ENCODE results near the gene DOK3. TPM values are rescaled to one million over a fixed set of nuclear protein-coding genes. Genes with fewer than 3 reads are reported as not detected.

Gene DOK3
- total and polyA plus RNA-seq, 10 of the 15 experiments (the other 5 are each of a cell fraction or from before 2014, with no cell fraction given), result 6.6 to 107 (median 52.1) TPM

DNA sequence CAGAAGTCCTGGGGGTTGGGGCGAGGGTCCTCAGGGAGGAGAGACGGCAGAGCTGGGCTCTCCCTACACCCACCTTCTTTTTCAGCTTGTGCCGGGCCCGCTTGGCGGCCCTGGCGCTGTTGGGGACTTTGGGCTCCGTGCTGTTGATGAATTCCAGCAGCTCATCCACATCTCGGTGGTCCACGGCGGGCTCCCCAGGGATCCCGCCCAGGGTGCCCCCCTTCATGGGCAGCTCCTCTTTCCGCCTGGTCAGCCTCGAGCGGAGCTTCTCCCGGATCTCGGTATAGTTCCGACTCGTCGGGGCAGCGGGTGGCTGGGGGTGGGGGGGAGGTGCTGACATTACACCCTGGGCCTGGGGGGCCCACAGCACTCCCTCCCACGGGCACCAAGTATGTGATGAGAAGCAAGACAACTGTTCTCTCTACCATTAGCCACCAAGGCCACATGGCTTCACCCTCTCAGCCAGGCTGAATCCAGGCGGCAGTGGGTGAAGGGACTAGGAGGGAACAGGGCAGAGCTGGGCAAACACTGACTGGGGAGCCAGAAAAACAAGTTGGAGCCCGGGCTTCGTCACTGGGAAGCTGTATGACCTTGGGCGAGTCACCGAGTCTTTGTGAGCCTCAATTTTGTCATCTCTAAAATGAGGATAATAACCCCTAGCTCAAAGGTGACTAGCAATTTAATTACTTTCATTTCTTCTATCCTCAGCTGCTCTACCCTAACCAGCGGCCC lies 21.7 kb upstream of the DOK3 start:
- ChIA-PET SMC1A (ENCODE audit: uncharacterized antibody, unreplicated experiment) (no interaction called here), RAD21 (ENCODE audit: unreplicated experiment) (no interaction called here), POLR2A (interaction anchor here (1.0 kb wide), 1 partner anchor 9 kb away, joined by 3 read pairs; no protein-coding TSS in a partner anchor), CTCF (interaction anchor here (1.2 to 1.3 kb wide), 2 partner anchors 10 to 24 kb away, joined by 3 to 4 read pairs; no protein-coding TSS in a partner anchor)
- no peak overlapping the region for H3K9ac ChIP-seq (ENCODE audit: control insufficient read depth, insufficient read depth, low read length)
- FAIRE-seq (no peak), DNase-seq (ENCODE audit: low read depth, low spot score) (no peak), ATAC-seq (no peak)
- no peak overlapping the region for H3K4me2 ChIP-seq (ENCODE audit: control insufficient read depth, insufficient read depth)
- intact Hi-C loops (cut with micrococcal nuclease; ENCODE audit: unreplicated experiment), result no loop called here
- no peaks in the 10 kb centered on the region for H3K9me3 ChIP-seq (replicated peaks; ENCODE audit: control insufficient read depth, insufficient read depth, low read length)
- H3K79me2 ChIP-seq (ENCODE audit: control insufficient read depth, insufficient read depth, low read length), result no peaks in the 10 kb centered on the region
- 94% methylated on average over 23 of the region's 27 CpGs for WGBS (ENCODE audit: insufficient coverage, insufficient replicate concordance, low lambda C conversion rate, missing lambda C conversion rate)
- H4K20me1 ChIP-seq (ENCODE audit: control insufficient read depth, insufficient read depth), result no peaks in the 10 kb centered on the region
- H2AFZ ChIP-seq (ENCODE audit: control insufficient read depth, low read depth, low read length), result no peak overlapping the region
- peaks cover 7 to 24% of the 10 kb centered on the region in 2 experiments; a peak in 3 of 4 replicates for H3K36me3 ChIP-seq (ENCODE audit: control insufficient read depth in 2 of 2, insufficient read depth in 2 of 2, low read length in 1 of 2)
- BruUV-seq (replicated peaks), result no TSS peak
- no peak overlapping the region for H3K27ac ChIP-seq (ENCODE audit: control insufficient read depth, insufficient read depth)
- in situ Hi-C loops (cut with MboI), result no loop called here
- H3K27me3 ChIP-seq (replicated peaks in 1 of 2; ENCODE audit: control insufficient read depth in 2 of 2, insufficient read depth in 2 of 2, low read length in 1 of 2), result no peaks in the 10 kb centered on the region
- H3K4me1 ChIP-seq (ENCODE audit: control insufficient read depth, insufficient read depth, low read length), result no peaks in the 10 kb centered on the region
- TF ChIP-seq BHLHE40 (IDR thresholded peaks at IDR 0.05; ENCODE audit: borderline replicate concordance in 1 of 2, low read depth in 2 of 2, low read length in 1 of 2), result no peak
- TF ChIP-seq, protein P1, sequence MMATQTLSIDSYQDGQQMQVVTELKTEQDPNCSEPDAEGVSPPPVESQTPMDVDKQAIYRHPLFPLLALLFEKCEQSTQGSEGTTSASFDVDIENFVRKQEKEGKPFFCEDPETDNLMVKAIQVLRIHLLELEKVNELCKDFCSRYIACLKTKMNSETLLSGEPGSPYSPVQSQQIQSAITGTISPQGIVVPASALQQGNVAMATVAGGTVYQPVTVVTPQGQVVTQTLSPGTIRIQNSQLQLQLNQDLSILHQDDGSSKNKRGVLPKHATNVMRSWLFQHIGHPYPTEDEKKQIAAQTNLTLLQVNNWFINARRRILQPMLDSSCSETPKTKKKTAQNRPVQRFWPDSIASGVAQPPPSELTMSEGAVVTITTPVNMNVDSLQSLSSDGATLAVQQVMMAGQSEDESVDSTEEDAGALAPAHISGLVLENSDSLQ (IDR thresholded peaks at IDR 0.05), result no peak
- TF ChIP-seq TAF1 (IDR thresholded peaks at IDR 0.05; ENCODE audit: borderline replicate concordance, low read depth, low read length), result no peak
- TF ChIP-seq PAX8 (IDR thresholded peaks at IDR 0.05), result no peak
- TF ChIP-seq, protein P2, sequence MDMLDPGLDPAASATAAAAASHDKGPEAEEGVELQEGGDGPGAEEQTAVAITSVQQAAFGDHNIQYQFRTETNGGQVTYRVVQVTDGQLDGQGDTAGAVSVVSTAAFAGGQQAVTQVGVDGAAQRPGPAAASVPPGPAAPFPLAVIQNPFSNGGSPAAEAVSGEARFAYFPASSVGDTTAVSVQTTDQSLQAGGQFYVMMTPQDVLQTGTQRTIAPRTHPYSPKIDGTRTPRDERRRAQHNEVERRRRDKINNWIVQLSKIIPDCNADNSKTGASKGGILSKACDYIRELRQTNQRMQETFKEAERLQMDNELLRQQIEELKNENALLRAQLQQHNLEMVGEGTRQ (IDR thresholded peaks at IDR 0.05; ENCODE audit: borderline replicate concordance, low read depth, low read length), result no peak
- TF ChIP-seq, protein P3, sequence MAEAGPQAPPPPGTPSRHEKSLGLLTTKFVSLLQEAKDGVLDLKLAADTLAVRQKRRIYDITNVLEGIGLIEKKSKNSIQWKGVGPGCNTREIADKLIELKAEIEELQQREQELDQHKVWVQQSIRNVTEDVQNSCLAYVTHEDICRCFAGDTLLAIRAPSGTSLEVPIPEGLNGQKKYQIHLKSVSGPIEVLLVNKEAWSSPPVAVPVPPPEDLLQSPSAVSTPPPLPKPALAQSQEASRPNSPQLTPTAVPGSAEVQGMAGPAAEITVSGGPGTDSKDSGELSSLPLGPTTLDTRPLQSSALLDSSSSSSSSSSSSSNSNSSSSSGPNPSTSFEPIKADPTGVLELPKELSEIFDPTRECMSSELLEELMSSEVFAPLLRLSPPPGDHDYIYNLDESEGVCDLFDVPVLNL (IDR thresholded peaks at IDR 0.05; ENCODE audit: low read depth, low read length), result no peak
- TF ChIP-seq MYC (IDR thresholded peaks at IDR 0.05; ENCODE audit: insufficient read depth, insufficient read length, insufficient replicate concordance, low read length, severe bottlenecking), result no peak
- TF ChIP-seq SMAD5 (IDR thresholded peaks at IDR 0.05; ENCODE audit: low read depth), result no peak
- no peak overlapping the region for H3K4me3 ChIP-seq

Data from GM12878 (cell line).